ENCODE measurements around the gene SLBP. TPM values are rescaled to one million over a fixed set of nuclear protein-coding genes. Genes with fewer than 3 reads are reported as not detected.

SLBP gene
- total RNA-seq, 1 experiment from 2014 or later, result 92.3 TPM

DNA sequence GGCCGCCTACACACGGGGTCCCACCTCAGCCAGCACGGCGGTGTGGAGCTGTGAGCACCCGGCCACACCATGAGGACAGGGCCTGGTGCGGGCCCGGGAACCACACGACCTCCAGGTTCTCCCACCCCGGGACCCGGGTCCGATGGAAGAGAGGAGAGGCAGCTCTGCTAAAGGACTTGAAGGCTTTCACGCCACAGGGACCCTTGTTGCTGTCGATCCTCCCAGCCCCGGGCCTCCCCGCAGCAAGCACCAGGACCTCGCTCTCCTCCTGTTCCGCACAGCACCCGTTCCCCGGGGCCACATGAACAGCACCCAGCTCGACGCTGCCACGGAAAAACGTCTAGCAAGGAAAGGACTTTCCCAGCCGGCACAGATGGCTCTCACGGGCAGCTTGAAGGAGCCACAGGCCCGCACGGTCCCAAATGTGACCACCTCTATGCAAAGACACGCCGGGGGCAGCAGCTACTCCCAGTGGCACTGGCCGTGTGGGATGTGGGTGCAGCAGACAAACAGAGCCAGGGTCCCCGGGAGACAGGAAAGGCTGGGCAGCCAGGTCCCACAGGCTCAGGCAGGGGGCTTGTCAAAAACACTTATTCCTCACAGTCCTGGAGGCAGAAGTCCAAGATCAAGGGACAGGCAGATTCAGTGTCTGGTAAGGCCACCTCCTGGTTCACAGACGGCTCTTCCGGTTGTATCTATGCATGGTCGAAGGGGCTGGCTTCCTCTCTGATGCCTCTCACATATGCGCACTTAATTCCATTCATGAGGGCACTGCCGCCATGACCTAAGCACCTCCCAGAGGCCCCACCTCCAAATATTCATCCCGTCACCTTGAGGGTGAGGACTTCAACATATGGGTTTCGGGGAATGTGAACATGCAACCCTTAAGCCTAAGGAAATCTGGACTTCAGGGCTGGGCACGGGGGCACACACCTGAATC lies 52.7 kb downstream of the SLBP start:
- Histone ChIP-seq H3K4me1 (replicated peaks) (no peaks in the 10 kb centered on the region), H3K9me3 (replicated peaks) (no peaks in the 10 kb centered on the region), H3K4me3 (no peak overlapping the region), H3K27ac (no peak overlapping the region), H3K36me3 (no peaks in the 10 kb centered on the region), H3K27me3 (replicated peaks) (no peaks in the 10 kb centered on the region)
- DNase-seq (ENCODE audit: low read depth in 1 of 2, low spot score in 2 of 2), result no peak

- H3K9me3 ChIP-seq (replicated peaks), result no peaks in the 10 kb centered on the region
- no peak overlapping the region for H3K4me3 ChIP-seq
- H3K27me3 ChIP-seq (replicated peaks), result no peaks in the 10 kb centered on the region
- no peak overlapping the region for H3K27ac ChIP-seq
- H3K36me3 ChIP-seq, result no peaks in the 10 kb centered on the region
- no peaks in the 10 kb centered on the region for H3K4me1 ChIP-seq (replicated peaks)
- DNase-seq (ENCODE audit: low read depth in 1 of 2, low spot score in 2 of 2), result no peak
These were observed 53.5 kb downstream of the SLBP start for GRCh38 chr4:1658581-1658980.

GRCh38 chr4:1658146-1658545 lies 54.0 kb downstream of the SLBP start:
- Histone ChIP-seq H3K9me3 (replicated peaks) (no peaks in the 10 kb centered on the region), H3K4me3 (no peak overlapping the region), H3K27ac (no peak overlapping the region), H3K4me1 (replicated peaks) (no peaks in the 10 kb centered on the region), H3K36me3 (no peaks in the 10 kb centered on the region), H3K27me3 (replicated peaks) (no peaks in the 10 kb centered on the region)
- no peak for DNase-seq (ENCODE audit: low read depth in 1 of 2, low spot score in 2 of 2)

- no peak for DNase-seq (ENCODE audit: low read depth in 1 of 2, low spot score in 2 of 2)
- Histone ChIP-seq H3K36me3 (no peaks in the 10 kb centered on the region), H3K27ac (no peak overlapping the region), H3K9me3 (replicated peaks) (no peaks in the 10 kb centered on the region), H3K4me3 (no peak overlapping the region), H3K27me3 (replicated peaks) (no peaks in the 10 kb centered on the region), H3K4me1 (replicated peaks) (no peaks in the 10 kb centered on the region)
These were observed 55.1 kb downstream of the SLBP start for GRCh38 chr4:1656986-1657385.

DNA sequence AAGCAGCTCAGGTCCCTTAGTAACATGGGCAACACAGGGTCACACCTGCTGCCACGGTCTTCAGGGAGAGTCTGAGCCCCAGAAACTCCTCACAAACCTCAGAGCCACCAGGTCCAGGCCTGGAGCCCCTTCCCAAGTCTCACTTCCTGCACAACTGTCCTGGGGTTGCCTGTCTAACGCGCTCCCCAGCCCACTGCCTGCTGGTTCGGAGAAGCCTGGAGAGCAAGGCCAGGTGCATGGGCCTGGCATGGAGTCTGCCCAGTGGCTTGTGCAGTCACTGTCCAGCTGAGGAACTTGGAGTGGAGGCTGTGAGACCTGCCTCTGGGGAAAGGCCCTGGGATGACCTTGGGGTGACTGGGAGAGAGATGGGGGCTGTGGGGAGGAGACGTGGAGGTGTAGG lies 56.0 kb downstream of the SLBP start:
- H3K27ac ChIP-seq, result no peak overlapping the region
- DNase-seq (ENCODE audit: low read depth in 1 of 2, low spot score in 2 of 2), result no peak
- no peaks in the 10 kb centered on the region for H3K4me1 ChIP-seq (replicated peaks)
- H3K27me3 ChIP-seq (replicated peaks), result no peaks in the 10 kb centered on the region
- H3K9me3 ChIP-seq (replicated peaks), result no peaks in the 10 kb centered on the region
- no peaks in the 10 kb centered on the region for H3K36me3 ChIP-seq
- H3K4me3 ChIP-seq, result no peak overlapping the region

GRCh38 chr4:1655676-1656075 lies 56.4 kb downstream of the SLBP start:
- DNase-seq (ENCODE audit: low read depth in 1 of 2, low spot score in 2 of 2), result no peak
- Histone ChIP-seq H3K9me3 (replicated peaks) (no peaks in the 10 kb centered on the region), H3K36me3 (no peaks in the 10 kb centered on the region), H3K4me1 (replicated peaks) (no peaks in the 10 kb centered on the region), H3K27me3 (replicated peaks) (no peaks in the 10 kb centered on the region), H3K4me3 (no peak overlapping the region), H3K27ac (no peak overlapping the region)

GRCh38 chr4:1655081-1655480 lies 57.0 kb downstream of the SLBP start:
- no peaks in the 10 kb centered on the region for H3K9me3 ChIP-seq (replicated peaks)
- H3K4me3 ChIP-seq, result no peak overlapping the region
- DNase-seq (ENCODE audit: low read depth in 1 of 2, low spot score in 2 of 2), result no peak
- H3K36me3 ChIP-seq, result no peaks in the 10 kb centered on the region
- no peak overlapping the region for H3K27ac ChIP-seq
- no peaks in the 10 kb centered on the region for H3K4me1 ChIP-seq (replicated peaks)
- H3K27me3 ChIP-seq (replicated peaks), result no peaks in the 10 kb centered on the region

GRCh38 chr4:1654216-1654955 lies 57.7 kb downstream of the SLBP start:
- Histone ChIP-seq H3K4me1 (replicated peaks) (no peaks in the 10 kb centered on the region), H3K36me3 (no peaks in the 10 kb centered on the region), H3K9me3 (replicated peaks) (no peaks in the 10 kb centered on the region), H3K4me3 (no peak overlapping the region), H3K27ac (no peak overlapping the region), H3K27me3 (replicated peaks) (no peaks in the 10 kb centered on the region)
- DNase-seq (ENCODE audit: low read depth in 1 of 2, low spot score in 2 of 2), result no peak

- Histone ChIP-seq H3K27ac (no peak overlapping the region), H3K9me3 (replicated peaks) (no peaks in the 10 kb centered on the region), H3K4me3 (no peak overlapping the region), H3K27me3 (replicated peaks) (no peaks in the 10 kb centered on the region), H3K36me3 (no peaks in the 10 kb centered on the region), H3K4me1 (replicated peaks) (no peaks in the 10 kb centered on the region)
- DNase-seq (ENCODE audit: low read depth in 1 of 2, low spot score in 2 of 2), result no peak
These were observed 58.3 kb downstream of the SLBP start for GRCh38 chr4:1653776-1654175.

GRCh38 chr4:1652088-1652487 lies 60.0 kb downstream of the SLBP start:
- Histone ChIP-seq H3K36me3 (no peaks in the 10 kb centered on the region), H3K27me3 (replicated peaks) (no peaks in the 10 kb centered on the region), H3K4me3 (no peak overlapping the region), H3K9me3 (replicated peaks) (no peaks in the 10 kb centered on the region), H3K27ac (no peak overlapping the region), H3K4me1 (replicated peaks) (no peaks in the 10 kb centered on the region)
- no peak for DNase-seq (ENCODE audit: low read depth in 1 of 2, low spot score in 2 of 2)

DNA sequence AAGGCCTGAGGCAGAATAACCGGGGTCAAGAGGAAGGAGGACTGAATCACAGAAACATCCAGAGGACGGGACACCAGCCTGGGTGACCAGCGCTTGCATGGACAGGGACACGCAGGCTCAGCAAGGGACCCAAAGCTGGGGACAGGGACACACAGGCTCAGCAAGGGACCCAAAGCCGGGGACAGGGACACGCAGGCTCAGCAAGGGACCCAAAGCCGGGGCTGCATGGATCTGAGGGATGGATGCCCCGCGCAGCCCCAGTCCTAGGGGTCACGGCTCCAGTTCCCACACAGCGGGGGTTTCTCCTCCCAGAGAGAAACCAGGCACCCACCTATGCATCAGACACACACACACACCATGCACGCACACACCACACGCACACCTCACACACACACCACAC lies 60.5 kb downstream of the SLBP start:
- no peaks in the 10 kb centered on the region for H3K36me3 ChIP-seq
- H3K9me3 ChIP-seq (replicated peaks), result no peaks in the 10 kb centered on the region
- H3K4me3 ChIP-seq, result no peak overlapping the region
- no peaks in the 10 kb centered on the region for H3K27me3 ChIP-seq (replicated peaks)
- no peaks in the 10 kb centered on the region for H3K4me1 ChIP-seq (replicated peaks)
- no peak for DNase-seq (ENCODE audit: low read depth in 1 of 2, low spot score in 2 of 2)
- no peak overlapping the region for H3K27ac ChIP-seq

- H3K27ac ChIP-seq, result no peak overlapping the region
- no peak for DNase-seq (ENCODE audit: low read depth in 1 of 2, low spot score in 2 of 2)
- no peak overlapping the region for H3K4me3 ChIP-seq
- no peaks in the 10 kb centered on the region for H3K9me3 ChIP-seq (replicated peaks)
- no peaks in the 10 kb centered on the region for H3K27me3 ChIP-seq (replicated peaks)
- H3K4me1 ChIP-seq (replicated peaks), result no peaks in the 10 kb centered on the region
- H3K36me3 ChIP-seq, result no peaks in the 10 kb centered on the region
These were observed 63.2 kb downstream of the SLBP start for GRCh38 chr4:1648962-1649361.

- Histone ChIP-seq H3K27me3 (replicated peaks) (no peaks in the 10 kb centered on the region), H3K36me3 (no peaks in the 10 kb centered on the region), H3K4me1 (replicated peaks) (no peaks in the 10 kb centered on the region), H3K27ac (no peak overlapping the region), H3K9me3 (replicated peaks) (no peaks in the 10 kb centered on the region), H3K4me3 (no peak overlapping the region)
- DNase-seq (ENCODE audit: low read depth in 1 of 2, low spot score in 2 of 2), result no peak
These were observed 64.7 kb downstream of the SLBP start for GRCh38 chr4:1647432-1647831.

GRCh38 chr4:1646690-1647089 lies 65.4 kb downstream of the SLBP start:
- Histone ChIP-seq H3K36me3 (no peaks in the 10 kb centered on the region), H3K27ac (no peak overlapping the region), H3K9me3 (replicated peaks) (no peaks in the 10 kb centered on the region), H3K27me3 (replicated peaks) (no peaks in the 10 kb centered on the region), H3K4me3 (no peak overlapping the region), H3K4me1 (replicated peaks) (no peaks in the 10 kb centered on the region)
- no peak for DNase-seq (ENCODE audit: low read depth in 1 of 2, low spot score in 2 of 2)

Data from SJSA1 (cell line).